A549 (cell line): ENCODE data around the gene EFCAB5. TPM values are rescaled to one million over a fixed set of nuclear protein-coding genes. Genes with fewer than 3 reads are reported as not detected.
"Not testable (repeated sequence)": the region's sequence is repeated elsewhere in the genome, so short reads cannot be mapped to it uniquely, and the experiment has no call there.

Experiments
- ATAC-seq, 2 experiments: fragments of 200-7000 bp in 1 of 2; fragments of >200 bp in 1 of 2; cut with Nextera tagmentation in 1 of 2; cut with Tn5 transposase in 1 of 2; 3 replicates each; pipeline versions ENCODE4 v1.8.0 to v1.9.1; 2018 to 2020; ENCODE audit warnings: mild to moderate bottlenecking in 1 of 2, moderate library complexity in 1 of 2
- CTCF ChIA-PET: fragments of 300-600 bp; sonication (Branson Sonifier 250); formaldehyde crosslinking; extraction: SDS; loops from one replicate; lab custom pipeline; 2021; ENCODE audit warnings: antibody characterized with exemption, inconsistent platforms; lab: Yijun Ruan, JAX
- POLR2A ChIA-PET: fragments of 350-600 bp; formaldehyde crosslinking; extraction: SDS; loops from one replicate; lab custom pipeline; 2021; ENCODE audit warnings: antibody characterized with exemption, inconsistent platforms; lab: Yijun Ruan, JAX
- DNase-seq, 2 experiments: peaks; one replicate each; pipeline versions ENCODE4 v3.0.0 to v3.0.0-alpha.2; 2011 to 2016; ENCODE audit warnings: low read depth in 1 of 2, low spot score in 1 of 2
- FAIRE-seq: peaks from 2 replicates; lab custom pipeline; 2011; peaks lifted over from hg19 to GRCh38; lab: Jason Lieb, UNC
- H3K27ac ChIP-seq, 2 experiments: fragments of >200 bp; sonication (Bioruptor Twin); formaldehyde crosslinking; 3 replicates each; pipeline ENCODE4 v1.5.1; 2016 to 2017
- H3K4me1 ChIP-seq: fragments of >200 bp; sonication (Bioruptor Twin); formaldehyde crosslinking; 3 replicates; pipeline ENCODE4 v1.6.1; 2016
- H3K4me2 ChIP-seq: fragments of >200 bp; sonication (Bioruptor Twin); formaldehyde crosslinking; 3 replicates; pipeline ENCODE4 v1.6.1; 2016
- H3K4me3 ChIP-seq: fragments of >200 bp; sonication (Bioruptor Twin); formaldehyde crosslinking; 3 replicates; pipeline ENCODE4 v1.5.1; 2016
- H3K9me3 ChIP-seq: fragments of >200 bp; sonication (Bioruptor Twin); formaldehyde crosslinking; 3 replicates; pipeline ENCODE4 v1.6.1; 2016
- BCL3 ChIP-seq: fragments of >200 bp; sonication (Bioruptor Twin); formaldehyde crosslinking; IDR thresholded peaks from 3 replicates; pipeline ENCODE4 v1.6.1; 2016
- CBX2 ChIP-seq: fragments of 200-600 bp; sonication (generic); IDR thresholded peaks from 2 replicates; pipeline ENCODE4 v1.6.1; 2016; ENCODE audit warnings: low read depth, mild to moderate bottlenecking, borderline replicate concordance
- CTCF ChIP-seq: fragments of >200 bp; sonication (Bioruptor Twin); formaldehyde crosslinking; IDR thresholded peaks from 3 replicates; pipeline ENCODE4 v1.5.1; 2016
- E2F6 ChIP-seq: IDR thresholded peaks from 2 replicates; pipeline ENCODE4 v1.6.1; 2012; ENCODE audit warnings: low read depth, borderline replicate concordance
- EP300 ChIP-seq, 2 experiments: fragments of >200 bp; sonication (Bioruptor Twin); formaldehyde crosslinking; IDR thresholded peaks; 2 replicates in 1 of 2; 3 replicates in 1 of 2; pipeline ENCODE4 v1.6.1; 2016 to 2017
- FOSB ChIP-seq: fragments of 250-450 bp; sonication (Bioruptor Pico); IDR thresholded peaks from 2 replicates; pipeline ENCODE4 v1.5.0; 2020; ENCODE audit warnings: mild to moderate bottlenecking, moderate library complexity
- FOXS1 ChIP-seq: fragments of 250-450 bp; sonication (Bioruptor Pico); IDR thresholded peaks from 2 replicates; pipeline ENCODE4 v1.5.0; 2020; ENCODE audit warnings: mild to moderate bottlenecking, moderate library complexity
- HDAC2 ChIP-seq: fragments of 200-600 bp; sonication (generic); IDR thresholded peaks from 2 replicates; pipeline ENCODE4 v1.6.1; 2016
- HOXB13 ChIP-seq: fragments of 250-450 bp; sonication (Bioruptor Pico); IDR thresholded peaks from 2 replicates; pipeline ENCODE4 v1.5.0; 2020; ENCODE audit warnings: low read depth, mild to moderate bottlenecking, moderate library complexity
- HOXB5 ChIP-seq: fragments of 250-450 bp; sonication (Bioruptor Pico); IDR thresholded peaks from 2 replicates; pipeline ENCODE4 v1.5.0; 2020; ENCODE audit warnings: mild to moderate bottlenecking, moderate library complexity
- JUNB ChIP-seq: fragments of >200 bp; sonication (Bioruptor Twin); formaldehyde crosslinking; IDR thresholded peaks from 2 replicates; pipeline ENCODE4 v1.6.1; 2016
- KDM1A ChIP-seq: fragments of 200-600 bp; sonication (generic); IDR thresholded peaks from 2 replicates; pipeline ENCODE4 v1.6.1; 2016; ENCODE audit warnings: low read depth, mild to moderate bottlenecking
- KDM5A ChIP-seq: fragments of 200-600 bp; sonication (generic); IDR thresholded peaks from 2 replicates; pipeline ENCODE4 v1.6.1; 2016; ENCODE audit warnings: antibody characterized with exemption, mild to moderate bottlenecking
- MAZ ChIP-seq: fragments of 150-350 bp; IDR thresholded peaks from 2 replicates; pipeline ENCODE4 v1.6.1; 2014; ENCODE audit warnings: antibody characterized with exemption, low read depth, low read length, borderline replicate concordance
- MYC ChIP-seq: IDR thresholded peaks from 2 replicates; pipeline ENCODE4 v1.6.1; 2012; ENCODE audit warnings: mild to moderate bottlenecking, inconsistent platforms, low read length, improper control_type of control experiment, borderline replicate concordance
- NR3C1 ChIP-seq: fragments of >200 bp; sonication (Bioruptor Twin); formaldehyde crosslinking; IDR thresholded peaks from 3 replicates; pipeline ENCODE4 v1.6.1; 2017
- PBX3 ChIP-seq: IDR thresholded peaks from 2 replicates; pipeline ENCODE4 v1.6.1; 2012
- PHF8 ChIP-seq: fragments of 200-600 bp; sonication (generic); IDR thresholded peaks from 2 replicates; pipeline ENCODE4 v1.6.1; 2016; ENCODE audit warnings: low read depth, mild to moderate bottlenecking, antibody characterized with exemption, moderate library complexity, borderline replicate concordance
- POLR2A ChIP-seq: IDR thresholded peaks from 2 replicates; pipeline ENCODE4 v1.6.1; 2012; ENCODE audit warnings: mild to moderate bottlenecking, low read length
- RARB ChIP-seq: fragments of 250-450 bp; sonication (Bioruptor Pico); IDR thresholded peaks from 2 replicates; pipeline ENCODE4 v1.8.0; 2021; ENCODE audit warnings: mild to moderate bottlenecking, moderate library complexity
- RCOR1 ChIP-seq: fragments of 150-350 bp; IDR thresholded peaks from 2 replicates; pipeline ENCODE4 v1.6.1; 2014; ENCODE audit warnings: antibody characterized with exemption, low read length, low read depth
- SMC3 ChIP-seq: fragments of >200 bp; sonication (Bioruptor Twin); formaldehyde crosslinking; IDR thresholded peaks from 3 replicates; pipeline ENCODE4 v1.6.1; 2018; ENCODE audit warnings: inconsistent platforms
- TFCP2L1 ChIP-seq: fragments of 250-450 bp; sonication (Bioruptor Pico); IDR thresholded peaks from 2 replicates; pipeline ENCODE4 v1.5.0; 2021; ENCODE audit warnings: mild to moderate bottlenecking
- ZNF302 ChIP-seq: fragments of 250-450 bp; sonication (Bioruptor Pico); IDR thresholded peaks from 2 replicates; pipeline ENCODE4 v1.9.0; 2021; ENCODE audit warnings: inconsistent platforms, mild to moderate bottlenecking, moderate library complexity
- WGBS: methylation state at CpG from one replicate; pipeline ENCODE4 v1.1.6; 2017; ENCODE audit errors: missing lambda C conversion rate; 5-methylcytosine and 5-hydroxymethylcytosine counted together
- polyA plus RNA-seq, 4 experiments: library from polyadenylated mRNA; depleted of rRNA in 3 of 4; stranded (reverse); fragments of >200 nt; fragmentation: RNase III in 1 of 4; extraction: RNeasy Plus Mini Kit Qiagen cat#74134 plus additional on column Dnase treatment in 1 of 4; gene quantifications; 2 replicates in 3 of 4; 3 replicates in 1 of 4; pipeline ENCODE4 v1.2.3, GENCODE V29; 2011 to 2017
- TF ChIP-seq, protein P1 (sequence below): fragments of 250-450 bp; sonication (Bioruptor Pico); IDR thresholded peaks from 2 replicates; pipeline ENCODE4 v1.5.0; 2021; ENCODE audit warnings: mild to moderate bottlenecking, moderate library complexity, borderline replicate concordance
- TF ChIP-seq, protein P2 (sequence below): fragments of >200 bp; sonication (Bioruptor Twin); formaldehyde crosslinking; IDR thresholded peaks from 2 replicates; pipeline ENCODE4 v1.6.1; 2016

Gene EFCAB5
- polyA plus RNA-seq, 2 of the 4 experiments (the other 2 are of a cell fraction), result 0.65 to 2.6 TPM

DNA sequence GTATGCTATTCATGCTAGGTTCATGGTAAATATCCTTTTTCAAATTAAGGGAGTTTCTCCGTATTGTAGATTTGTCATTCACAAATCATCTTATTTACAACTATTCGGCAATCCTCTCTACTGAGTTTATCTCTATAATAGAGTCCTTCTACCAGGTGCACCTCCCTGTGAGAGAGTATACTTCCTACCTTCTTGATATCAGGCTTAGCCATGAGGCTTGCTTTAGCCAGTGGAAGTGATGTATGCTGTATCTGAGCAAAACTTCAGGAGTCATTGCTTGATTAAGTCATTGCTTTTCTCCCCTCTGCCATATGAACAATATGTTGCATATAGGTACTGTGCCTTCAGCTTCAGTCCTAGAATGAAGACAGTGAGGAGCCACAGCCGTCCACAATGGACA is 195.7 kb downstream of the EFCAB5 start (continued):
- TF ChIP-seq FOXS1 (CRISPR knock-in tag), result no peak
- TF ChIP-seq MYC, result no peak
- no peak for TF ChIP-seq FOSB (CRISPR knock-in tag)

- POLR2A ChIA-PET, result interaction anchor here (0.8 kb wide), 1 partner anchor 31 kb away, joined by 3 read pairs; the partner anchor contains the start of gene NSRP1
- CTCF ChIA-PET, result interaction anchor here (0.6 to 4.8 kb wide), 6 partner anchors 14 to 1374 kb away, joined by 3 to 24 read pairs (median 4); no protein-coding TSS in a partner anchor
- FAIRE-seq, DNase-seq, H3K4me1 ChIP-seq, H3K27ac ChIP-seq, H3K9me3 ChIP-seq, H3K4me3 ChIP-seq, H3K4me2 ChIP-seq, ATAC-seq: not testable (repeated sequence)
- 92% methylated on average over 6 of the region's 6 CpGs for WGBS
Observed at GRCh38 chr17:30147860-30148259, 206.4 kb downstream of the EFCAB5 start.

DNA sequence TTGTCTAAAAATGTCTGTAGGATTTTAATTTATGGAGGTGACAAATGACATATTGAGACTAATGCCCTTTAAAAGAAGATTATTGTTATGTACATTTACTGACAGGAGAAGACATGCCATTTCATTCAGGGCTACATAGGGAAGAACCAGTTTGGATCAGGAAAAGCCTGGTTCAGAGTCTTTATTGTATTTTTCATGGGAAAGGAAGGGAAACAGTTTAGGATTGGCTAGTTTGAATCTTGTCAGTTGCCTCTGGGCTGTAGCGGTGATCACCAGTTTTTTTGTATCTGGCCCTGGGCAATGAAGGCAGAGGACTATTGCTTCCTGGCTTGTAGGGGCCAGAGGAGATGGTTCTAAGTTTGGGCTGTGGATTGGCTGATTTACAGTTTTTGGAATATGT is 206.9 kb downstream of the EFCAB5 start:
- WGBS, result 96% methylated on average over 1 of the region's 1 CpG
- Histone ChIP-seq H3K9me3 (no peaks in the 10 kb centered on the region), H3K4me3 (no peak overlapping the region), H3K27ac (no peak overlapping the region), H3K4me2 (no peak overlapping the region), H3K4me1 (peaks cover 7% of the 10 kb centered on the region)
- CTCF ChIA-PET, result interaction anchor here (0.6 to 4.8 kb wide), 3 partner anchors 13 to 1374 kb away, joined by 3 to 24 read pairs (median 8); no protein-coding TSS in a partner anchor
- DNase-seq, result no peak
- POLR2A ChIA-PET, result no interaction called here
- TF ChIP-seq, protein P1, sequence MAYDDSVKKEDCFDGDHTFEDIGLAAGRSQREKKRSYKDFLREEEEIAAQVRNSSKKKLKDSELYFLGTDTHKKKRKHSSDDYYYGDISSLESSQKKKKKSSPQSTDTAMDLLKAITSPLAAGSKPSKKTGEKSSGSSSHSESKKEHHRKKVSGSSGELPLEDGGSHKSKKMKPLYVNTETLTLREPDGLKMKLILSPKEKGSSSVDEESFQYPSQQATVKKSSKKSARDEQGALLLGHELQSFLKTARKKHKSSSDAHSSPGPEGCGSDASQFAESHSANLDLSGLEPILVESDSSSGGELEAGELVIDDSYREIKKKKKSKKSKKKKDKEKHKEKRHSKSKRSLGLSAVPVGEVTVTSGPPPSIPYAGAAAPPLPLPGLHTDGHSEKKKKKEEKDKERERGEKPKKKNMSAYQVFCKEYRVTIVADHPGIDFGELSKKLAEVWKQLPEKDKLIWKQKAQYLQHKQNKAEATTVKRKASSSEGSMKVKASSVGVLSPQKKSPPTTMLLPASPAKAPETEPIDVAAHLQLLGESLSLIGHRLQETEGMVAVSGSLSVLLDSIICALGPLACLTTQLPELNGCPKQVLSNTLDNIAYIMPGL (CRISPR knock-in tag), result no peak
- no peak for TF ChIP-seq E2F6
- no peak for TF ChIP-seq CBX2
- TF ChIP-seq HOXB13 (CRISPR knock-in tag), result no peak
- no peak for TF ChIP-seq TFCP2L1
- no peak for TF ChIP-seq JUNB
- no peak for TF ChIP-seq PHF8
- no peak for TF ChIP-seq RARB (CRISPR knock-in tag)
- no peak for TF ChIP-seq MAZ
- TF ChIP-seq KDM5A, result no peak
- FAIRE-seq, result no peak
- ATAC-seq, result no peak; a peak in 1 of 6 replicates

DNA sequence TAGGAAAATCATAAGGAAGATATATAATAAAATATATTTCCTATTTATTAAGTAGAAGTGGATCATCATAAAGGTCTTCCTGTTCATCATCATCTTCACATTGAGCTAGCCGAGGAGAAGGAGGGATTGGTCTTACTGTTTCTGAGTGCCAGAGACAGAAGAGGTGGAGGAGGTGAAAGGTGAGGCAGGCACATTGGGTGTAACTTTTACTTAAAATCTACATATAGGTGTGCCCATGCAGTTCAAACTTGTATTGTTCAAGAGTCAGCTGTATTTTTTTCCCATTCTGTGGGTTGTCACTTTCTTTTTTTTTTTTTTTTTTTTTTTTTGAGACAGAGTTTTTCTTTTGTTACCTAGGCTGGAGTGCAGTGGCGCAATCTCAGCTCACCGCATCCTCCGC is 210.0 kb downstream of the EFCAB5 start:
- H3K9me3 ChIP-seq, result no peaks in the 10 kb centered on the region
- no peak overlapping the region for H3K4me3 ChIP-seq
- H3K27ac ChIP-seq, result no peak overlapping the region
- ChIA-PET POLR2A (interaction anchor here (0.6 kb wide), 2 partner anchors 512 to 619 kb away, joined by 3 to 6 read pairs; no protein-coding TSS in a partner anchor), CTCF (interaction anchor here (0.7 to 2.4 kb wide), 5 partner anchors 16 to 188 kb away, joined by 3 to 12 read pairs (median 7); no protein-coding TSS in a partner anchor)
- WGBS, result 99% methylated on average over 4 of the region's 4 CpGs
- no peak for FAIRE-seq
- H3K4me2 ChIP-seq, result no peak overlapping the region
- no peak for DNase-seq
- ATAC-seq, result no peak
- peaks cover 7% of the 10 kb centered on the region for H3K4me1 ChIP-seq
- TF ChIP-seq PHF8 (no peak), RARB (CRISPR knock-in tag) (no peak), RCOR1 (no peak), ZNF302 (CRISPR knock-in tag) (no peak), POLR2A (no peak), SMC3 (no peak), MAZ (no peak), EP300 (IDR thresholded peaks at IDR 0.05) (no peak), HDAC2 (no peak), KDM1A (no peak), PBX3 (no peak), BCL3 (no peak), TFCP2L1 (no peak), HOXB5 (CRISPR knock-in tag) (no peak), NR3C1 (no peak), CTCF (no peak)
- TF ChIP-seq, protein P2, sequence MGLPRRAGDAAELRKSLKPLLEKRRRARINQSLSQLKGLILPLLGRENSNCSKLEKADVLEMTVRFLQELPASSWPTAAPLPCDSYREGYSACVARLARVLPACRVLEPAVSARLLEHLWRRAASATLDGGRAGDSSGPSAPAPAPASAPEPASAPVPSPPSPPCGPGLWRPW, result no peak
